ENCODE results near the gene MATN1. TPM values are rescaled to one million over a fixed set of nuclear protein-coding genes. Genes with fewer than 3 reads are reported as not detected.
A peak's percentile ranks its signal among the peaks of the same experiment; 100 is the strongest.

Gene MATN1
- total RNA-seq, 4 donors from 2014 or later = 0.46 to 1.7 TPM; not detected in 2

- Histone ChIP-seq H3K27me3 (no peaks in the 10 kb centered on the region), H3K4me3 (no peak overlapping the region), H3K36me3 (no peaks in the 10 kb centered on the region), H3K9me3 (no peaks in the 10 kb centered on the region), H3K27ac (peak overlapping the region; percentile 90), H3K4me1 (peaks cover 12 to 14% of the 10 kb centered on the region in 2 donors)
- DNase-seq = peak in 1 of 2 donors; percentile 11
- no peak for TF ChIP-seq CTCF (IDR thresholded peaks at IDR 0.05)
- no peak for TF ChIP-seq POLR2A (IDR thresholded peaks at IDR 0.05)
- intact Hi-C loops (cut with DNase I; ENCODE audit: low total_unique reads) = no loop called here
Observed at GRCh38 chr1:30687886-30688285, 35.5 kb downstream of the MATN1 start.

- Histone ChIP-seq H3K27me3 (no peaks in the 10 kb centered on the region), H3K4me1 (peaks cover 10 to 12% of the 10 kb centered on the region in 2 donors), H3K27ac (peak overlapping the region; percentile 90), H3K36me3 (no peaks in the 10 kb centered on the region), H3K4me3 (no peak overlapping the region), H3K9me3 (no peaks in the 10 kb centered on the region)
- TF ChIP-seq CTCF (IDR thresholded peaks at IDR 0.05) (no peak), POLR2A (IDR thresholded peaks at IDR 0.05) (peak in 1 of 2 donors; percentile 16)
- intact Hi-C loops (cut with DNase I; ENCODE audit: low total_unique reads) = no loop called here
- DNase-seq = peak; percentile 17 to 66
Observed at GRCh38 chr1:30686236-30686935, 37.0 kb downstream of the MATN1 start.

GRCh38 chr1:30685796-30686165 lies 37.6 kb downstream of the MATN1 start:
- Histone ChIP-seq H3K4me1 (peaks cover 6 to 12% of the 10 kb centered on the region in 2 donors), H3K27me3 (no peaks in the 10 kb centered on the region), H3K27ac (peak overlapping the region; percentile 90), H3K9me3 (no peaks in the 10 kb centered on the region), H3K36me3 (no peaks in the 10 kb centered on the region), H3K4me3 (no peak overlapping the region)
- intact Hi-C loops (cut with DNase I; ENCODE audit: low total_unique reads) = no loop called here
- DNase-seq = peak; percentile 18 to 21
- TF ChIP-seq POLR2A (IDR thresholded peaks at IDR 0.05) (no peak), CTCF (IDR thresholded peaks at IDR 0.05) (no peak)

GRCh38 chr1:30684881-30685795 lies 38.2 kb downstream of the MATN1 start:
- Histone ChIP-seq H3K36me3 (no peaks in the 10 kb centered on the region), H3K4me1 (peaks cover 6 to 12% of the 10 kb centered on the region in 2 donors), H3K27me3 (no peaks in the 10 kb centered on the region), H3K27ac (peak overlapping the region; percentile 90), H3K4me3 (no peak overlapping the region), H3K9me3 (no peaks in the 10 kb centered on the region)
- DNase-seq = peak; percentile 13 to 55
- intact Hi-C loops (cut with DNase I; ENCODE audit: low total_unique reads) = no loop called here
- TF ChIP-seq POLR2A (IDR thresholded peaks at IDR 0.05) (no peak), CTCF (IDR thresholded peaks at IDR 0.05) (no peak)

GRCh38 chr1:30684259-30684658 lies 39.1 kb downstream of the MATN1 start:
- no peak overlapping the region for H3K4me3 ChIP-seq
- H3K27ac ChIP-seq = no peak overlapping the region
- no peaks in the 10 kb centered on the region for H3K9me3 ChIP-seq
- peak; percentile 7 to 10 for DNase-seq
- H3K36me3 ChIP-seq = no peaks in the 10 kb centered on the region
- H3K4me1 ChIP-seq = peaks cover 6 to 10% of the 10 kb centered on the region in 2 donors
- H3K27me3 ChIP-seq = no peaks in the 10 kb centered on the region
- intact Hi-C loops (cut with DNase I; ENCODE audit: low total_unique reads) = no loop called here
- TF ChIP-seq POLR2A (IDR thresholded peaks at IDR 0.05) = no peak
- no peak for TF ChIP-seq CTCF (IDR thresholded peaks at IDR 0.05)

All from uterus (tissue), 4 donors.